Measurements from ENCODE around the gene C6orf89. TPM values are rescaled to one million over a fixed set of nuclear protein-coding genes. Genes with fewer than 3 reads are reported as not detected.

The C6orf89 gene
- total and polyA plus RNA-seq, 2 of the 8 experiments (the other 6 are each of a cell fraction or from before 2014, with no cell fraction given) = 4.6 to 12.3 TPM

DNA sequence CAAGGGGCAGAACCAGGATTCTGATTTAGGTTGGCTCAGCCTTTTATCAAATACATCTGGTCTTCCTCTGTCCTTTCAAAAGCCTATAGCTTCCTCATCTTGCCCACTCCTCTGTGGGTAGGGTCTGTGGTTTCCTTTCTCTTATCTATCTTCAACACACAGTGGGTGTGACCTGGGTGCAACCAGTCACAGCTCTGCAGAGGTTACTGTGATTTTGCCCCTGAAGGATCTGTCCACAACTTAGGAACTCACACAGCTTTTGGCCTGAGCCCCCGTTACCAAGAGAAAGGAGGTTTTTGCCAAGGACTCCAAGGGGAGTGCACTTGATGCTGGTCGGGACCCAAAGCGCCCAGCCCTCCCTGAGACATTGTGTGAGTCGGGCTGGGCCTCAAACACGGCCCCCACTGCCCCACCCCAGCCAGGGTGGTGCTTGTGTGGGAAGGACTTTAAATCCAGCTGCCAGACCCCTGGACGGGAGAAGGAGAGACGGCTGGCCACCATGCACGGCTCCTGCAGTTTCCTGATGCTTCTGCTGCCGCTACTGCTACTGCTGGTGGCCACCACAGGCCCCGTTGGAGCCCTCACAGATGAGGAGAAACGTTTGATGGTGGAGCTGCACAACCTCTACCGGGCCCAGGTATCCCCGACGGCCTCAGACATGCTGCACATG is 68.6 kb downstream of the C6orf89 start, which contains the start of gene PI16:
PI16 (plus strand) TSS at position 477 of the 670 bp plus-strand sequence; CDS start at position 500, 23 bp downstream.
- H3K4me2 ChIP-seq (ENCODE audit: insufficient read depth in 1 of 2, low read depth in 2 of 2, low read length in 2 of 2) = no peak within 1 kb of the TSS
- no peak within 1 kb of the TSS for H4K5ac ChIP-seq (ENCODE audit: insufficient read length, low read depth, low read length)
- no peak within 1 kb of the TSS for H2AFZ ChIP-seq (ENCODE audit: low read length)
- H4K91ac ChIP-seq (replicated peaks; ENCODE audit: insufficient read length, low read length) = peak within 1 kb of the TSS; percentile 55
- no peak within 1 kb of the TSS for H3K23ac ChIP-seq (ENCODE audit: insufficient read length)
- H3K4ac ChIP-seq (replicated peaks; ENCODE audit: insufficient read length, low read depth, low read length) = no peak within 1 kb of the TSS
- H4K8ac ChIP-seq (ENCODE audit: extremely low read depth, insufficient read depth, low read length) = no peak within 1 kb of the TSS
- ChIA-PET POLR2A (ENCODE audit: partially characterized antibody) (interaction anchor here (0.7 to 1.7 kb wide), 5 partner anchors 11 to 166 kb away, joined by 3 to 5 read pairs (median 3); no protein-coding TSS in a partner anchor), CTCF (ENCODE audit: partially characterized antibody) (interaction anchor here (0.7 to 5.4 kb wide), 10 partner anchors 9 to 188 kb away, joined by 3 to 41 read pairs (median 4); partner anchors contain the start of gene PPIL1)
- H3K56ac ChIP-seq (replicated peaks; ENCODE audit: insufficient read length, low read depth, low read length) = no peak within 1 kb of the TSS
- no peak within 1 kb of the TSS for H3K14ac ChIP-seq (ENCODE audit: insufficient read length)
- no peak within 1 kb of the TSS for H2BK20ac ChIP-seq (ENCODE audit: low read length)
- WGBS, 2 experiments (ENCODE audit: extremely low coverage in 1 of 2, insufficient coverage in 1 of 2, insufficient read length in 1 of 2, insufficient replicate concordance in 2 of 2, low coverage in 1 of 2, low lambda C conversion rate in 2 of 2, missing lambda C conversion rate in 1 of 2) = 82% methylated on average over 13 of the region's 14 CpGs; no CpG with 5 or more reads in 1 of the 2 experiments
- no peaks in the 10 kb centered on the region for H3K27me3 ChIP-seq (replicated peaks in 1 of 4; ENCODE audit: control insufficient read depth in 3 of 4, extremely low read depth in 1 of 4, insufficient read depth in 3 of 4, low read length in 3 of 4)
- H2BK15ac ChIP-seq (ENCODE audit: low read length) = peak within 1 kb of the TSS; percentile 74; the same call in 1 of the 2 replicates
- DNase-seq (ENCODE audit: low read depth in 1 of 2, low spot score in 2 of 2) = no peak
- no peaks in the 10 kb centered on the region for H4K20me1 ChIP-seq (replicated peaks in 1 of 2; ENCODE audit: control insufficient read depth in 1 of 2, insufficient read depth in 2 of 2, low read length in 2 of 2)
- peaks cover 0 to 8% (median 3%) of the 10 kb centered on the region in 4 experiments; a peak in 4 of 7 replicates for H3K4me1 ChIP-seq (replicated peaks in 1 of 4; ENCODE audit: control insufficient read depth in 3 of 4, insufficient read depth in 4 of 4, low read length in 3 of 4)
- H3K9ac ChIP-seq (replicated peaks in 1 of 4; ENCODE audit: extremely low read depth in 1 of 4, low read depth in 3 of 4, low read length in 3 of 4) = no peak within 1 kb of the TSS
- no peak within 1 kb of the TSS for H2AK5ac ChIP-seq (ENCODE audit: low read depth, low read length)
- H3K9me3 ChIP-seq (ENCODE audit: insufficient read depth in 2 of 2, low read depth in 1 of 2, low read length in 1 of 2) = no peaks in the 10 kb centered on the region
- H2BK120ac ChIP-seq (replicated peaks; ENCODE audit: low read depth, low read length) = no peak within 1 kb of the TSS
- no peak within 1 kb of the TSS for H3K18ac ChIP-seq (ENCODE audit: extremely low read depth, low read length)
- no peaks in the 10 kb centered on the region for H3K79me1 ChIP-seq (ENCODE audit: low read depth, low read length)
- peak within 1 kb of the TSS; percentile 40; the same call in 1 of the 2 replicates for H2BK5ac ChIP-seq (ENCODE audit: low read depth, low read length)
- no peaks in the 10 kb centered on the region for H3K23me2 ChIP-seq (ENCODE audit: low read depth, low read length)
- no peak for FAIRE-seq
- H3K27ac ChIP-seq (ENCODE audit: low read depth, low read length) = no peak within 1 kb of the TSS
- no peaks in the 10 kb centered on the region for H3K79me2 ChIP-seq (ENCODE audit: control insufficient read depth in 1 of 2, insufficient read depth in 2 of 2, low read length in 2 of 2)
- H3K36me3 ChIP-seq (ENCODE audit: control insufficient read depth in 2 of 4, insufficient read depth in 4 of 4, low read length in 3 of 4) = no peaks in the 10 kb centered on the region
- H2BK12ac ChIP-seq (ENCODE audit: low read depth, low read length) = no peak within 1 kb of the TSS
- no peak within 1 kb of the TSS for H3K4me3 ChIP-seq (ENCODE audit: extremely low read depth in 1 of 4, insufficient read depth in 2 of 4, low read depth in 3 of 4, low read length in 4 of 4)
- TF ChIP-seq BRCA1 (IDR thresholded peaks at IDR 0.05; ENCODE audit: low read depth, low read length) = no peak
- no peak for TF ChIP-seq CHD2 (IDR thresholded peaks at IDR 0.05; ENCODE audit: low read length)
- TF ChIP-seq POLR2AphosphoS5 (IDR thresholded peaks at IDR 0.05; ENCODE audit: low read depth, low read length) = no peak
- no peak for TF ChIP-seq SIRT6 (IDR thresholded peaks at IDR 0.05; ENCODE audit: low read length)
- TF ChIP-seq EZH2 (IDR thresholded peaks at IDR 0.05; ENCODE audit: low read depth, low read length, severe bottlenecking) = no peak
- no peak for TF ChIP-seq NANOG (IDR thresholded peaks at IDR 0.05; ENCODE audit: insufficient read depth, low read depth, low read length, poor library complexity, severe bottlenecking)
- no peak for TF ChIP-seq KDM5A (IDR thresholded peaks at IDR 0.05; ENCODE audit: low read length)
- TF ChIP-seq SRF (IDR thresholded peaks at IDR 0.05; ENCODE audit: low read depth, low read length) = no peak
- no peak for TF ChIP-seq FOSL1 (IDR thresholded peaks at IDR 0.05; ENCODE audit: insufficient read depth, low read depth, low read length)
- TF ChIP-seq CHD1 (IDR thresholded peaks at IDR 0.05; ENCODE audit: low read depth, low read length) = no peak
- TF ChIP-seq RNF2 (IDR thresholded peaks at IDR 0.05; ENCODE audit: borderline replicate concordance, low read depth, low read length, missing control alignments, poor library complexity, severe bottlenecking) = no peak
- TF ChIP-seq, protein P1, sequence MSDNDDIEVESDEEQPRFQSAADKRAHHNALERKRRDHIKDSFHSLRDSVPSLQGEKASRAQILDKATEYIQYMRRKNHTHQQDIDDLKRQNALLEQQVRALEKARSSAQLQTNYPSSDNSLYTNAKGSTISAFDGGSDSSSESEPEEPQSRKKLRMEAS (IDR thresholded peaks at IDR 0.05) = no peak
